Gastroesophageal sphincter (tissue), 3 donors: ENCODE data around the gene TRMT5.

Source experiments
- CTCF ChIP-seq, 4 experiments: fragments of 200-600 bp in 2 of 4; fragments of 450-650 bp in 2 of 4; sonication (generic) in 1 of 4; IDR thresholded peaks; one replicate each; pipeline ENCODE4 v1.5.1; 2017 to 2019; ENCODE audit warnings: antibody characterized with exemption in 4 of 4, mild to moderate bottlenecking in 2 of 4, moderate library complexity in 2 of 4
- EP300 ChIP-seq: sonication (generic); formaldehyde crosslinking; IDR thresholded peaks from one replicate; pipeline ENCODE4 v1.6.1; 2017; ENCODE audit warnings: antibody characterized with exemption, mild to moderate bottlenecking

- no peak for TF ChIP-seq EP300
- TF ChIP-seq CTCF (IDR thresholded peaks at IDR 0.05): no peak
Measured at GRCh38 chr14:60958146-60958545, 22.7 kb downstream of the TRMT5 start.
